H9 (cell line): ENCODE results near the gene SPINK1. TPM values are rescaled to one million over a fixed set of nuclear protein-coding genes. Genes with fewer than 3 reads are reported as not detected.

Experiments
- DNase-seq: peaks from one replicate; pipeline ENCODE4 v3.0.0-alpha.2; 2017
- H2AFZ ChIP-seq: one replicate; pipeline ENCODE4 v1.6.1; 2013; ENCODE audit warnings: mild to moderate bottlenecking, low read length, control low read depth, moderate library complexity
- H2AK5ac ChIP-seq: 2 replicates; pipeline ENCODE4 v1.6.1; 2013; ENCODE audit warnings: low read length, control low read depth, mixed read lengths; ENCODE audit not compliant: insufficient read length
- H2BK120ac ChIP-seq: one replicate; pipeline ENCODE4 v1.6.1; 2013; ENCODE audit warnings: low read depth, mild to moderate bottlenecking, low read length, control low read depth, inconsistent platforms; ENCODE audit not compliant: poor library complexity, severe bottlenecking
- H2BK12ac ChIP-seq: 2 replicates; pipeline ENCODE4 v1.6.1; 2013; ENCODE audit warnings: low read length, control low read depth, mixed read lengths, low read depth; ENCODE audit not compliant: insufficient read length
- H2BK15ac ChIP-seq: 2 replicates; pipeline ENCODE4 v1.6.1; 2013; ENCODE audit warnings: low read depth, low read length, control low read depth
- H2BK20ac ChIP-seq: one replicate; pipeline ENCODE4 v1.6.1; 2013; ENCODE audit warnings: low read depth, mild to moderate bottlenecking, low read length, control low read depth, inconsistent platforms; ENCODE audit not compliant: poor library complexity, severe bottlenecking
- H2BK5ac ChIP-seq: 2 replicates; pipeline ENCODE4 v1.6.1; 2013; ENCODE audit warnings: low read length, control low read depth, mixed read lengths; ENCODE audit not compliant: insufficient read length
- H3K14ac ChIP-seq: 2 replicates; pipeline ENCODE4 v1.6.1; 2013; ENCODE audit warnings: low read length, control low read depth; ENCODE audit not compliant: insufficient read depth
- H3K18ac ChIP-seq: 2 replicates; pipeline ENCODE4 v1.6.1; 2013; ENCODE audit warnings: low read depth, mild to moderate bottlenecking, mixed read lengths, low read length, control low read depth; ENCODE audit not compliant: insufficient read length
- H3K23ac ChIP-seq: 2 replicates; pipeline ENCODE4 v1.6.1; 2013; ENCODE audit warnings: low read length, control low read depth, mixed read lengths, low read depth; ENCODE audit not compliant: insufficient read length
- H3K23me2 ChIP-seq: 2 replicates; pipeline ENCODE4 v1.6.1; 2013; ENCODE audit warnings: low read depth, mild to moderate bottlenecking, mixed read lengths, low read length, control low read depth; ENCODE audit not compliant: insufficient read length, poor library complexity, severe bottlenecking
- H3K27ac ChIP-seq: 2 replicates; pipeline ENCODE4 v1.5.1; 2013; ENCODE audit warnings: low read length, control low read depth, mixed read lengths, low read depth; ENCODE audit not compliant: insufficient read length
- H3K27me3 ChIP-seq: 2 replicates; pipeline ENCODE4 v1.6.1; 2013; ENCODE audit warnings: low read length, control low read depth, inconsistent platforms; ENCODE audit not compliant: insufficient read depth
- H3K4ac ChIP-seq: 2 replicates; pipeline ENCODE4 v1.6.1; 2013; ENCODE audit warnings: low read depth, mild to moderate bottlenecking, control low read depth, inconsistent platforms, low read length, moderate library complexity
- H3K4me1 ChIP-seq: 2 replicates; pipeline ENCODE4 v1.6.1; 2013; ENCODE audit warnings: low read length, control low read depth, inconsistent platforms; ENCODE audit not compliant: insufficient read depth
- H3K4me2 ChIP-seq: 2 replicates; pipeline ENCODE4 v1.6.1; 2013; ENCODE audit warnings: low read length, control low read depth, mixed read lengths; ENCODE audit not compliant: insufficient read length, insufficient read depth
- H3K56ac ChIP-seq: 2 replicates; pipeline ENCODE4 v1.6.1; 2013; ENCODE audit warnings: low read depth, mild to moderate bottlenecking, mixed read lengths, low read length, control low read depth; ENCODE audit not compliant: insufficient read length
- H3K79me1 ChIP-seq: 2 replicates; pipeline ENCODE4 v1.6.1; 2013; ENCODE audit warnings: low read depth, mild to moderate bottlenecking, moderate library complexity, low read length, control low read depth, inconsistent platforms; ENCODE audit not compliant: insufficient read depth, poor library complexity, severe bottlenecking
- H3K79me2 ChIP-seq: 2 replicates; pipeline ENCODE4 v1.6.1; 2013; ENCODE audit warnings: low read length, control low read depth, inconsistent platforms; ENCODE audit not compliant: insufficient read depth
- H3K9ac ChIP-seq: 2 replicates; pipeline ENCODE4 v1.6.1; 2013; ENCODE audit warnings: low read length, control low read depth, mixed read lengths; ENCODE audit not compliant: insufficient read length; ENCODE audit errors: extremely low read depth
- H3K9me3 ChIP-seq: one replicate; pipeline ENCODE4 v1.6.1; 2013; ENCODE audit warnings: low read depth, low read length, inconsistent platforms; ENCODE audit not compliant: control insufficient read depth
- H3T11ph ChIP-seq: one replicate; pipeline ENCODE4 v1.6.1; 2013; ENCODE audit warnings: mild to moderate bottlenecking, low read length, control low read depth, inconsistent platforms
- H4K20me1 ChIP-seq: one replicate; pipeline ENCODE4 v1.6.1; 2013; ENCODE audit not compliant: control insufficient read depth, insufficient read length, insufficient read depth
- H4K5ac ChIP-seq: 2 replicates; pipeline ENCODE4 v1.6.1; 2013; ENCODE audit warnings: low read depth, mild to moderate bottlenecking, mixed read lengths, low read length, control low read depth; ENCODE audit not compliant: insufficient read length
- H4K8ac ChIP-seq: replicated peaks from 2 replicates; pipeline ENCODE4 v1.6.1; 2013; ENCODE audit warnings: low read length, control low read depth, mixed read lengths, low read depth; ENCODE audit not compliant: insufficient read length
- H4K91ac ChIP-seq: 2 replicates; pipeline ENCODE4 v1.6.1; 2013; ENCODE audit warnings: low read depth, mild to moderate bottlenecking, moderate library complexity, mixed read lengths, low read length, control low read depth; ENCODE audit not compliant: insufficient read length
- H3K27ac Mint-ChIP-seq, 3 experiments: 2 replicates in 2 of 3; 3 replicates in 1 of 3; pipeline ENCODE4 v1.8.0; 2020 to 2021; ENCODE audit warnings: mixed read lengths in 3 of 3, mild to moderate bottlenecking in 1 of 3, moderate library complexity in 1 of 3
- H3K27me3 Mint-ChIP-seq: 2 replicates; pipeline ENCODE4 v1.8.0; 2021; ENCODE audit warnings: low read depth, mild to moderate bottlenecking, moderate library complexity, mixed read lengths
- H3K36me3 Mint-ChIP-seq, 3 experiments: 2 replicates in 2 of 3; 3 replicates in 1 of 3; pipeline ENCODE4 v1.8.0; 2020 to 2021; ENCODE audit warnings: low read depth in 3 of 3, mixed read lengths in 3 of 3; ENCODE audit not compliant: insufficient read depth in 1 of 3
- H3K4me1 Mint-ChIP-seq, 2 experiments: 2 replicates each; pipeline ENCODE4 v1.8.0; 2020; ENCODE audit warnings: mixed read lengths in 2 of 2
- H3K4me3 Mint-ChIP-seq, 2 experiments: 2 replicates in 1 of 2; 3 replicates in 1 of 2; pipeline ENCODE4 v1.8.0; 2020 to 2021; ENCODE audit warnings: mild to moderate bottlenecking in 2 of 2, mixed read lengths in 2 of 2, moderate library complexity in 1 of 2
- H3K9me3 Mint-ChIP-seq, 2 experiments: 2 replicates in 1 of 2; 3 replicates in 1 of 2; pipeline ENCODE4 v1.8.0; 2020; ENCODE audit warnings: mild to moderate bottlenecking in 2 of 2, mixed read lengths in 2 of 2, moderate library complexity in 1 of 2
- CTCF ChIP-seq: fragments of 200-600 bp; sonication (generic); conservative IDR thresholded peaks from 3 replicates; pipeline ENCODE4 v1.8.0; 2021; ENCODE audit warnings: antibody characterized with exemption, mild to moderate bottlenecking
- WGBS: extraction: QIAGEN DNeasy Blood & Tissue Kit; methylation state at CpG from one replicate; pipeline ENCODE4 v1.1.7; 2013; ENCODE audit warnings: missing lambda C conversion rate, low lambda C conversion rate, mixed read lengths; ENCODE audit not compliant: insufficient read length; ENCODE audit errors: extremely low coverage; 5-methylcytosine and 5-hydroxymethylcytosine counted together
- total RNA-seq: library from RNA; stranded (reverse); gene quantifications from 2 replicates; pipeline ENCODE4 v1.2.1, GENCODE V29; 2021

Gene SPINK1
- total RNA-seq, 1 experiment from 2014 or later = 3.1 TPM

GRCh38 chr5:147857302-147858129, 26.0 kb upstream of the SPINK1 start:
- Histone ChIP-seq H3K56ac (no peak overlapping the region), H3K79me1 (no peaks in the 10 kb centered on the region), H3K4me1 (peaks cover 5% of the 10 kb centered on the region; the same call in 1 of the 2 replicates), H4K91ac (no peak overlapping the region), H2BK5ac (no peak overlapping the region), H4K5ac (no peak overlapping the region), H3K9me3 (no peaks in the 10 kb centered on the region), H2BK15ac (no peak overlapping the region), H3K27ac (no peak overlapping the region), H2AK5ac (no peak overlapping the region), H2BK20ac (no peak overlapping the region), H3K18ac (no peak overlapping the region), H3K4me2 (no peak overlapping the region), H3K23me2 (no peaks in the 10 kb centered on the region), H2AFZ (no peak overlapping the region), H3K27me3 (no peaks in the 10 kb centered on the region), H4K8ac (no peak overlapping the region), H2BK12ac (no peak overlapping the region), H3T11ph (no peak overlapping the region), H3K23ac (no peak overlapping the region), H4K20me1 (no peaks in the 10 kb centered on the region), H3K9ac (no peak overlapping the region), H3K79me2 (no peaks in the 10 kb centered on the region), H3K14ac (no peak overlapping the region), H2BK120ac (no peak overlapping the region), H3K4ac (no peak overlapping the region)
- Mint-ChIP-seq H3K27me3 (no peaks in the 10 kb centered on the region), H3K36me3 (peaks cover 0 to 12% (median 6%) of the 10 kb centered on the region in 3 experiments; a peak in 5 of 7 replicates), H3K27ac (peak overlapping the region in 1 of 3 experiments; percentile 28; a peak in 1 of 7 replicates), H3K9me3 (no peaks in the 10 kb centered on the region; a peak in 1 of 5 replicates), H3K4me3 (no peak overlapping the region), H3K4me1 (peaks cover 29 to 58% of the 10 kb centered on the region in 2 experiments)
- TF ChIP-seq CTCF = peak; percentile 91
- peak; percentile 63 for DNase-seq
- no CpG with 5 or more reads among the region's 2 CpGs for whole genome bisulfite sequencing
